NCI-H1694 treated with DMSO at 0.1 percent for 48 hours (cell line): Measurements from ENCODE around the gene CIAO2B.
"Not testable (repeated sequence)": the region's sequence is repeated elsewhere in the genome, so short reads cannot be mapped to it uniquely, and the experiment has no call there.

Experiments
- DNase-seq: peaks from one replicate; lab custom pipeline; 2025; lab: John Stamatoyannopoulos, UW

The CIAO2B gene

GRCh38 chr16:66936889-66937554 lies 2.8 kb upstream of the CIAO2B start:
- no peak for DNase-seq

GRCh38 chr16:66936462-66936861 lies 2.3 kb upstream of the CIAO2B start:
- DNase-seq: no peak

GRCh38 chr16:66935314-66936011 lies 1.3 kb upstream of the CIAO2B start, which contains the start of gene CES2:
Gene CES2, plus strand, starts transcription at chr16:66935516. Its CDS starts 120 bp downstream, at chr16:66935636.
- no peak for DNase-seq

- not testable (repeated sequence) for DNase-seq
Observed at GRCh38 chr16:66934839-66935313, 674 bp upstream of the CIAO2B start.

GRCh38 chr16:66933776-66934137 lies 445 bp downstream of the CIAO2B start:
- DNase-seq: no peak

- DNase-seq: no peak
Observed at GRCh38 chr16:66932076-66932475, 2.1 kb downstream of the CIAO2B start.

- DNase-seq: no peak
Observed at GRCh38 chr16:66931665-66932064, 2.5 kb downstream of the CIAO2B start.

GRCh38 chr16:66930189-66930588 lies 4.0 kb downstream of the CIAO2B start:
- DNase-seq: no peak

GRCh38 chr16:66928702-66929388 lies 5.4 kb downstream of the CIAO2B start:
- peak; percentile 8 for DNase-seq

- DNase-seq: no peak
Observed at GRCh38 chr16:66927918-66928649, 6.1 kb downstream of the CIAO2B start.

GRCh38 chr16:66926961-66927436 lies 7.2 kb downstream of the CIAO2B start:
- no peak for DNase-seq

- DNase-seq: no peak
Observed at GRCh38 chr16:66926171-66926947, 7.8 kb downstream of the CIAO2B start.

GRCh38 chr16:66925322-66925840 lies 8.8 kb downstream of the CIAO2B start, which contains the start of gene RRAD:
Gene RRAD, minus strand, starts transcription at chr16:66925535. Its CDS starts 356 bp downstream, at chr16:66925179.
- no peak for DNase-seq

GRCh38 chr16:66924527-66925321 lies 9.5 kb downstream of the CIAO2B start:
- DNase-seq: no peak

GRCh38 chr16:66923866-66924265 lies 10.3 kb downstream of the CIAO2B start:
- DNase-seq: peak; percentile 33

GRCh38 chr16:66923247-66923731 lies 10.9 kb downstream of the CIAO2B start:
- peak; percentile 81 for DNase-seq

GRCh38 chr16:66921729-66922450 lies 12.3 kb downstream of the CIAO2B start:
- DNase-seq: no peak

- no peak for DNase-seq
Observed at GRCh38 chr16:66920924-66921680, 13.1 kb downstream of the CIAO2B start.

GRCh38 chr16:66920299-66920590 lies 14.0 kb downstream of the CIAO2B start:
- no peak for DNase-seq
